ENCODE results near the gene UNC13A. TPM values are rescaled to one million over a fixed set of nuclear protein-coding genes. Genes with fewer than 3 reads are reported as not detected.

The UNC13A gene
- total and polyA plus RNA-seq, 12 donors = 0.57 to 9.7 (median 1.8) TPM

DNA sequence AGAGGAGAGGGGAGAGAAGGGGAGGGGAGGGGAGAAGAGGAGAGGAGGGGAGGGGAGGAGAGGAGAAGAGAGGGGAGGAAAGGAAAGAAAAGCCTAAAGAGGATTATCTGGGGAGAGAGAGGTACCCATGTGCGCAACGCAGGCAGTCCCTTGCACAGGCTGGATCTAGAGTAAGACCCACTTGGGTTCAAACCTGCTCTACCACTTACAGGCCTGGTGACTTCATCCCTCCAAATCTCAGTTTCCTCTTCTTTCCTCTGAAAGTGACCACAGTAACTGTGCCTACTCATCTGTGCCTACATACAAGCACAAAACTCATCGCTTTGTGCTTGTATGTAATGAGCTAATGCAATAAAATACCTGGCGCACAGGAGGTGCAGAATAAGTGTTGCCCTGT is 30.4 kb upstream of the UNC13A start:
- TF ChIP-seq, protein P1, sequence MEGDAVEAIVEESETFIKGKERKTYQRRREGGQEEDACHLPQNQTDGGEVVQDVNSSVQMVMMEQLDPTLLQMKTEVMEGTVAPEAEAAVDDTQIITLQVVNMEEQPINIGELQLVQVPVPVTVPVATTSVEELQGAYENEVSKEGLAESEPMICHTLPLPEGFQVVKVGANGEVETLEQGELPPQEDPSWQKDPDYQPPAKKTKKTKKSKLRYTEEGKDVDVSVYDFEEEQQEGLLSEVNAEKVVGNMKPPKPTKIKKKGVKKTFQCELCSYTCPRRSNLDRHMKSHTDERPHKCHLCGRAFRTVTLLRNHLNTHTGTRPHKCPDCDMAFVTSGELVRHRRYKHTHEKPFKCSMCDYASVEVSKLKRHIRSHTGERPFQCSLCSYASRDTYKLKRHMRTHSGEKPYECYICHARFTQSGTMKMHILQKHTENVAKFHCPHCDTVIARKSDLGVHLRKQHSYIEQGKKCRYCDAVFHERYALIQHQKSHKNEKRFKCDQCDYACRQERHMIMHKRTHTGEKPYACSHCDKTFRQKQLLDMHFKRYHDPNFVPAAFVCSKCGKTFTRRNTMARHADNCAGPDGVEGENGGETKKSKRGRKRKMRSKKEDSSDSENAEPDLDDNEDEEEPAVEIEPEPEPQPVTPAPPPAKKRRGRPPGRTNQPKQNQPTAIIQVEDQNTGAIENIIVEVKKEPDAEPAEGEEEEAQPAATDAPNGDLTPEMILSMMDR (IDR thresholded peaks at IDR 0.05) = no peak
- no peak for TF ChIP-seq POLR2A (IDR thresholded peaks at IDR 0.05)
- intact Hi-C loops (cut with DNase I) = no loop called here
- peaks cover 22 to 27% of the 10 kb centered on the region in 2 donors for H3K4me1 ChIP-seq (replicated peaks in 1 of 2)
- peak overlapping the region in 1 of 5 donors; percentile 47 for H3K27ac ChIP-seq
- H3K9me3 ChIP-seq (replicated peaks in 1 of 3) = no peaks in the 10 kb centered on the region
- DNase-seq = no peak
- peaks cover 0 to 6% of the 10 kb centered on the region in 2 donors for H3K36me3 ChIP-seq (replicated peaks in 1 of 2)
- 81 to 90% (median 86%) methylated on average over 4 of the region's 4 CpGs for WGBS, 4 donors
- H3K27me3 ChIP-seq = no peaks in the 10 kb centered on the region
- no peak overlapping the region for H3K4me3 ChIP-seq

DNA sequence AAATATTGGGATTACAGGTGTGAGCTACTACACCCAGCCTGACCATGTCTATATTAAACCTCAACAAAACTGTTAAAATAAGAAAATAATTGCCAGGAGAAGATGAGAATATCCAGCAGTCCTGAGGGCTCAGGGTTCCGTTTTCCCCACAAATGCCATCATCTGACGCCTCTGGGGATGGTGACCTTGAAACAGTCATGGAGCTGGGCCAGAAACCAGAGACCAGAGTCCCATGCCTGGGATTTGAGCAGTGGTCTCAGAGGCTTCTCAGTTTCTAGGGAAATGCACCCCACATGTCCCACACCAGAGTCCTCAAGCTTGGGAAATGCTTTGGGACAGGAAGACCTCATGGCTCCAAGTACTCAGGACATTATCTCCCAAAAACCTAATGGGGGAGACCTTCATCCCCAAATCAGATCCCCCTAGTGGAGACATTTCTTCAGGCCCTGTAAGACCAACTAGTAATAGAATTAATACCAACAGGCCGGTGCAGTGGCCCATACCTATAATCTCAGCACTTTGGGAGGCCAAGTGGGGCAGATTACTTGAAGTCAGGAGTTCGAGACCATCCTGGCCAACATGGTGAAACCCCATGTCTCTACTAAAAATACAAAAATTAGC is 28.3 kb upstream of the UNC13A start:
- 16 to 61% (median 60%) methylated on average over 2 to 4 of the region's 4 CpGs for WGBS, 4 donors
- peak overlapping the region in 1 of 5 donors; percentile 32 for H3K27ac ChIP-seq
- no peak for TF ChIP-seq POLR2A (IDR thresholded peaks at IDR 0.05)
- TF ChIP-seq, protein P1 (IDR thresholded peaks at IDR 0.05) = peak in 1 of 6 experiments; percentile 10
- H3K4me3 ChIP-seq = no peak overlapping the region
- no peaks in the 10 kb centered on the region for H3K27me3 ChIP-seq
- H3K36me3 ChIP-seq (replicated peaks in 1 of 2) = peaks cover 0 to under 1% of the 10 kb centered on the region in 2 donors
- peaks cover 21 to 24% of the 10 kb centered on the region in 2 donors for H3K4me1 ChIP-seq (replicated peaks in 1 of 2)
- DNase-seq = no peak
- intact Hi-C loops (cut with DNase I) = no loop called here
- no peaks in the 10 kb centered on the region for H3K9me3 ChIP-seq (replicated peaks in 1 of 3)

DNA sequence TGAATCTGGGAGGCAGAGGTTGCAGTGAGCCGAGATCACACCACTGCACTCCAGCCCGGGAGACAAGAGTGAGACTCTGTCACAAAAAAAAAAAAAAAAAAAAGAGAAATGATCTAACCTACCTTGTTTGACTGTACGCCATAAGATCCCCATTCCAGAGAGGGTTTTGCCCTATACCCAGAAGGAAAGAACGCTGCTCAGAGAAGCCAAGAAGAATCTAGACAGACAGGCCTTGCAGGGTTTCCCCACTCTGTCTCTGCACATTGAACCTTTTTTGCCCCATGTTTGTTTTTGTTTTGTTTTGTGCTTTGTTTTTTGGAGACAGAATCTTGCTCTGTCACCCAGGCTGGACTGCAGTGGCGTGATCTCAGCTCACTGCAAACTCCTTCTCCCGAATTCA is 23.7 kb upstream of the UNC13A start:
- 66 to 75% (median 68%) methylated on average over 6 of the region's 6 CpGs for WGBS, 4 donors
- intact Hi-C loops (cut with DNase I) = no loop called here
- Histone ChIP-seq H3K27ac (no peak overlapping the region), H3K36me3 (replicated peaks in 1 of 2) (no peaks in the 10 kb centered on the region), H3K4me1 (replicated peaks in 1 of 2) (no peaks in the 10 kb centered on the region), H3K27me3 (no peaks in the 10 kb centered on the region), H3K9me3 (replicated peaks in 1 of 3) (no peaks in the 10 kb centered on the region), H3K4me3 (no peak overlapping the region)
- TF ChIP-seq, protein P1 (IDR thresholded peaks at IDR 0.05) = no peak
- no peak for TF ChIP-seq POLR2A (IDR thresholded peaks at IDR 0.05)
- DNase-seq = no peak

DNA sequence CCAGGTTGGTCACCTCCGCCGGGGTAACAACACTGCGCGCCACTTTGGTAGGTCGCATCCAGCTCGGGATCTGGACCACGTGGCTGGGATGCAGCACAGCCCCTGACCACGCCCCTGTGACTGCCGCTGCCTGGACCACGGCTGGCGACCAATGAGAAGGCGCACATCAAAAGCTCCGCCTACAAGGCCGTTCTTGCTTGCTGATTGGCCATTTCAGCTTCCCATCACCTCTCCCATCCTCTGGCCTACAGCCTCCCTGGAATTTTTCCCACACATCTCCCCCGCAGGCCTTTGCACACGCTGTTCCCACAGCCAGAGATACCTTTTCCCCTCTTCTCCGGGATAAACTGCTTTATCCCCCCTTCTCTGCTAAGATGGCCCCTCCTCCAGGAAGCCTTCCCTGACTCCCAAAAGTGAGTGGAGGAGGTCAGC is 18.6 kb upstream of the UNC13A start:
- Histone ChIP-seq H3K4me3 (no peak overlapping the region), H3K27me3 (no peaks in the 10 kb centered on the region), H3K27ac (no peak overlapping the region), H3K36me3 (replicated peaks in 1 of 2) (no peaks in the 10 kb centered on the region), H3K4me1 (replicated peaks in 1 of 2) (no peaks in the 10 kb centered on the region), H3K9me3 (replicated peaks in 1 of 3) (no peaks in the 10 kb centered on the region)
- no peak for TF ChIP-seq POLR2A (IDR thresholded peaks at IDR 0.05)
- TF ChIP-seq, protein P1 (IDR thresholded peaks at IDR 0.05) = no peak
- peak in 2 of 7 donors; percentile 23 to 68 for DNase-seq
- 23 to 42% (median 25%) methylated on average over 14 to 17 of the region's 17 CpGs for WGBS, 4 donors
- intact Hi-C loops (cut with DNase I) = loop anchor here in 1 of 2 donors (5.0 kb wide), 1 partner anchor 56 kb away; no protein-coding TSS in a partner anchor

Data from adrenal gland (tissue), 12 donors.